NCI-H345 treated with DMSO at 0.1 percent for 48 hours (cell line): ENCODE measurements around the gene SYNGR4.

ENCODE experiments used
- DNase-seq: peaks from one replicate; lab custom pipeline; 2025; ENCODE audit not compliant: unreplicated experiment; lab: John Stamatoyannopoulos, UW

SYNGR4 gene

DNA sequence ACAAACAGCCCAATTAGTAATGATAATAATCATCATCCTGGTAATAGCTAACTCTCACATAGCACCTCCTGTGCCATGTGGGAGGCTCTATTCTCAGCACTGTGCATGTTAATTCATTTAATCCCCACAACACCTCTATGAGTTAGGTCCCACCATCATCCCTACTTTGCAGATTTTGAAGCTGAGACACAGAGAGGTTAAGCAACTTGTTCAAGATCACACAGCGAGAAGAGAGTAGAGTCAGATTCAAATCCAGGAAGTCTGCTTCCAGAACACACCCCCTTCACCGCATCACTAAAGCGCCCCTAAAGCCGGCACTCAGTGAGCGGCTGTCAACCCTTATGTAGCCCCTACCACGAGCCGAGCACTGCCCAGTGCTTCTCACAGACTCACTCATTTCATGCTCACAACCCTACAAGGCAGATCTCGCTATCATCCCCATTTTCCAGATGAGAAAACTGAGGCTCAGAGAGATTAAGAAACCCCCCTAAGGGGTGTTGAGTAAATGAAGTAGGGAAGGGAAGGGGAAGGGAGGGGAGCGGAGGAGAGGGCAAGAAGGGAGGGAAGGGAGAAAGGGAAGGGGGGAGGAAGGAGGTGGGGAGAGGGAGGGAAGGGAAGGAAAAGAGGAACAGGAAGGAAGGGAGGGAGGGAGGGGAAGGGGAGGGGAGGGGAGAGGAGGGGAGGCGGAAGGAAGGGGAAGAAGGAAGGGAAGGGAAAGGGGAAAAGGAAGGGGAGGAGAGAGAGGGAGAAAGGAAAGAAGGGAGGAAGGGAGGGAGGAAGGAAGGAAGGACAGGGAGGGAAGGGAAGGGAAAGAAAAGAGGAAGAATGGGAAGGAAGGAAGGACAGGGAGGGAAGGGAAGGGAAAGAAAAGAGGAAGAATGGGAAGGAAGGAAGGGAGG lies 22.4 kb upstream of the SYNGR4 start:
- DNase-seq: no peak

DNA sequence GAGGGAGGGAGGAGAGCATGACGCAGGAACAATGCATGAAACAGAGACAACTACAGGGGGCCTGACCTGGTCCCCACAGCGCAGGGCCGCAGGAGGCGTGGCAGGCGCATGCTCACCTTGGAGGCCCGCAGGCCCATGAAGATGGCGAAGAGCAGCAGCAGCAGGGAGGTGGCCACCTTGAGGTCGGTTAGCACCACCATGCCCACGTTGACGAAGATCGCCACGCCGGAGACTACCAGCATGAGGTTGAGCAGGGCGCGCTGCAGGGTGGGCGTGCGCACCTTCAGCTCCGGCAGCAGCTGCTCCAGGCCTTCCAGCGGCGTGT lies 21.8 kb upstream of the SYNGR4 start:
- no peak for DNase-seq

DNA sequence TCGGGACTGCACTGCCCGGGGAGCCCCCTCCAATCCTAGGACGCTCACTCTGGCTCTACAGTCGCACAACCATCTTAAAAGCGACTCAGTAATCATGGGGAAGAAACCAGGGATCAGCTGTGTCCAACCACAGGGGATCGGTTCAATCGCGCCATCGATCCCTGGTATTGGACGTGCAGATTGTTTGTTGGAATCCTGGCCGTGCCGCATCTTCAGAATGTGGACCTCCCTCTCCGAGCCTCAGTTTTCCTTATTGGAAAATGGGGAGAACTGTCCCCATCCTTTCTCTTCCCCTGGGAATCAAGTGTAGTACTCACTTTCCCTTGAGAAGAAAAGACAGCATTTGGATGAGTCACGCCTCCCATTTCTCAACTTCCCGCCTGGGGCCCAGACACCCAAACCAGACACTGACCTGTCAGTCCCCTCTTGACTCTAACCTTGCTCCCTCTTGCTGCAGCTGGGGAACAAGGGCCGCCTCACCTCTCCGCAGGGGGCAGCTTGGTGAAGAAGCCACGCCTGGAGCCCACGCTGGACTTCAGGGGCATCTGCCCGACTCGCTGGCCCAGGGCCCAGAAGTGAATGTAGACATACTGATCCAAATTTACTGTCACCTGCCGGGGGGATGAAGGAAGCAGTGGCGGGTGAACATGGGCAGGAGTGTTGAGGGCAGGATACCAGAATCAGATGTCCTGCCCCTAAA lies 21.2 kb upstream of the SYNGR4 start:
- DNase-seq: no peak

DNA sequence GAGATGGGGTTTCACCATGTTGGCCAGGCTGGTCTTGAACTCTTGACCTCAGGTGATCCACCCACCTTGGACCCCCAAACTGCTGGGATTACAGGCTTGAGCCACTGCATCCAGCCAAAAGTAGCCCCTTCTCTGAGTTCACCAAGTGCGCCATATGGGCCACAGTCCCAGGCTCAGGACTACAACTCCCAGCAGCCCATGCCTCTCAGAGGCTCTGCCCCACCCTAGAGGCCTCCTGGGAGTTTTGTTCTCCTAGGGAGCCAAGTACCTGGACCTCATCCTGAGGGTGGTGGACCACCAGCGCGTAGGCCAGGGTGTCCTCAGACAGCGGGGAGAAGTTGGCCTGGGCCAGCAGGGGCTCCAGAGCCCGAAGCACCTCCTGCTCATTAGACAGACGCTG lies 19.3 kb upstream of the SYNGR4 start:
- DNase-seq: no peak

DNA sequence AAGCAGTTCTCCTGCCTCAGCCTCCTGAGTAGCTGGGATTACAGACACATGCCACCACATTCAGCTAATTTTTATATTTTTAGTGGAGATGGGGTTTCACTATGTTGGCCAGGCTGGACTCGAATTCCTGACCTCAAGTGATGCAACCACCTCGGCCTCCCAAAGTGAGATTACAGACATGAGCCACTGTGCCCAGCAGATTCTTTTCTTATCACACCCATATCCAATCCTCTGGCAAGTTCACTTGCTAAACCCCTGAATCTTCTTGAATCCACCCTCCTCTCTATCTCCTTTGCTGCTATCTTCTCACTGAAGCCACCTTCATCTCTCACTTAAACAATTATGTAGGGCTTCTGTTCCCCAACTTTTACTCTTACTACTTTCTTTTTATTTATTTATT lies 18.0 kb upstream of the SYNGR4 start:
- DNase-seq: no peak

DNA sequence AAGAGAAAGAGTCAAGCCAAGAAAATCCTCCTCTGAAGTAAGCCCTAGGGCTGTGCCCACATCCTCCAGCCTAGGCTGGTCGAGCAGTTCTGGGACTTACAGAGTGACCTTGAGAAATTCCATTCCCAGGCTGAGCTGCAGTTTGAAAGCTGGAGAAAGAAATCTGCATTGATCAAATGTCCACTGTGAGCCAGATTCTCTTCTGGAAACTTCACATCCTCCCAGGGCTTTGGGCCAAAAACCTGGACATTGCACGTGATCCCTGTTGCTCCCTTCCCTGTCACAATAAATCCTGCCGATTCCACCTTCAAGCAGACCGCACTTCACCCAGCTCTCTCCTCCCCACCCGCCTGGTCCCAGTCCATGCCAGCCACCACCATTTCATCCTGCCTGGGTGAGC lies 16.1 kb upstream of the SYNGR4 start:
- no peak for DNase-seq

DNA sequence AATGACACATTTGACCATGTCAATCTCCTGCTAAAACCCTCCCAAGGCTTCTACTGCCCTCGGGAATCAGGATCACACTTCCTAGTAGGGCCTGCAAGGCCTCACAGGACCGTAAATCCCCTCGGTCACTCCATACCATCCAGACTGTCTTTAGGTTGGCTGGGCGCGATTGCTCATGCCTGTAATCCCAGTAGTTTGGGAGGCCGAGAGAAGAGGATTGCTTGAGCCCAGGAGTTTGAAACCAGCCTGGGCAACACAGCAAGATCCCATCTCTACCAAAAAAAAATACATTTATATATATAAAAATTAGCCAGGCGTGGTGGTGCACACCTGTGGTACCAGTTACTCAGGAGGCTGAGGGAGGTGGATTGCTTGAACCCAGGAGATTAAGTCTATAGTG lies 15.4 kb upstream of the SYNGR4 start:
- no peak for DNase-seq

DNA sequence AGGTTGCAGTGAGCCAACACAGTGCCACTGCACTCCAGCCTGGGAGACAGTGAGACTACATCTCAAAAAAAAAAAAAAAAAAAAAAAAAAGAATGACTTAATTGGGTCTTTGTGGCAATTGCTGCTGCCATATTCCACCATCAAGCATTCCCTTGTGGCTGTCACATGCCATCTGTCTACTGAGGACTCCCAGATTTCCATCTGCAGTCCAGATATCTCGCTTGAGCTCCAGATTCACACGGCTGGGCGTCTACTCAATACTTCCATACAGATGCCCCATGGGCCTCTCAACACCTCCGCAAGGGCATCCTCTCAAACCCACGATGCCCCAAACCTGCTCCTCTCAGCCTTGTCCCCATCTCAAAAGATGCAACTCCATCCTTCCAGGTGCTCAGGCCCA lies 13.3 kb upstream of the SYNGR4 start:
- DNase-seq: no peak

DNA sequence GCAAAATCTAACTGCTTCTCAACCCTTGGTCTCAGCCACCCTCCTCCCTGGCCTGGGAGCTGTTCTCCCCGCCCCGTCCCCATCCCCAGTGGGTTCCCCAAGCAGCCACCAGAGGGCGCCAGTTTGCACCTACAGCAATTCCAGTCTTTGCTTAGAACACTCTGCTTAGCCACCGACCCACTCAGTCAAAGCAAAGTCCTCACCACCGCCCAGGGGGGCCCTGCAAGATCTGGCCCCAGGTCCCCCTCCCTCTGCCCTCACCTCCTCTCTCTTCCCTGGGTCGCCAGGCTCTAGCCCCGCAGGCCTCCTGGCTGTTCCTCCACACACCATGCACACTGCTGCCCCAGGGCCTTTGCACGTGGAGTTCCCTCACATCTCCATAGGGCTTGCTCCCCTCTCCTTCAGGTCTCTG lies 12.8 kb upstream of the SYNGR4 start:
- no peak for DNase-seq

DNA sequence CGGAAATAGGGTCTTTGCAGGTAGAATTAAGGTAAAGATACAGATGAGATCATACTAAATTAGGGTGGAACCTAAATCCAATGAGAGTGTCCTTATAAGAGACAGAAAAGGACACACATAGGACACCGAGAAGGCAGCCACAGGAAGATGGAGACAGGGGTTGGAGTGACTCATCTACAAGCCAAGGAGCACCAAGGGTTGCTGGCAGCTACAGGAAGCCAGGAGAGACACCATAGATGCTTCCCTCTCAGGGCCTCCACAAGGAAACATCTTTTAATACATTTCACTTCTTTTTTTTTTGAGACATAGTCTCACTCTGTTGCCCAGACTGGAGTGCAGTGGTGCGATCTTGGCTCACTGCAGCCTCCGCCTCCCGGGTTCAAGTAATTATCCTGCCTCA lies 10.5 kb upstream of the SYNGR4 start:
- no peak for DNase-seq

DNA sequence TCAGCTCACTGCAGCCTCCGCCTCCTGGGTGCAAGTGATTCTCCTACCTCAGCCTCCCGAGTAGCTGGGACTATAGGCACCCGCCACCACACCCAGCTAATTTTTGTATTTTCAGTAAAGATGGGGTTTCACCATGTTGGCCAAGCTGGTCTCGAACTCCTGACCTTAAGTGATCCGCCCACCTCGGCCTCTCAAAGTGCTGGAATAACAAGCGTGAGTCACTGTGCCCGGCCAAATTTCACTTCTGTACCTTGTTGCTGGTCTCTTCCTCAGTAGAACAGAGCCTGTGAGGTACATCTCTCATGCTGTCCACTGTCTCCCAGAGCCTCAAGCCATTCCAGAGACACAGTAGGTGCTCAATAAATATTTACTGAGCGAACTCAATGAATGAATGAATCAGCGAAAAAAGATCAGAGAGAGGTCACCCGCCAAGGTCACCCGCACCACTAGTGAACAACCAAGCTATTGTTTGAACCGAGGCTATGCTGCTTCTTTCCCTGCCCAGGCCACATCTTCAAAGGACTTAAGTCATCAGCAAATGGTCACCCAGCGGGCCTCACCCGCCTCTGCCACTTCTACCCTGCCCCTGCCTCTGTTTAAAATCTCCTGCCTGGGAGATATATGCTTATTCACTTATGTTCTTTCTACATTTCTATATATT lies 9.7 kb upstream of the SYNGR4 start:
- no peak for DNase-seq

DNA sequence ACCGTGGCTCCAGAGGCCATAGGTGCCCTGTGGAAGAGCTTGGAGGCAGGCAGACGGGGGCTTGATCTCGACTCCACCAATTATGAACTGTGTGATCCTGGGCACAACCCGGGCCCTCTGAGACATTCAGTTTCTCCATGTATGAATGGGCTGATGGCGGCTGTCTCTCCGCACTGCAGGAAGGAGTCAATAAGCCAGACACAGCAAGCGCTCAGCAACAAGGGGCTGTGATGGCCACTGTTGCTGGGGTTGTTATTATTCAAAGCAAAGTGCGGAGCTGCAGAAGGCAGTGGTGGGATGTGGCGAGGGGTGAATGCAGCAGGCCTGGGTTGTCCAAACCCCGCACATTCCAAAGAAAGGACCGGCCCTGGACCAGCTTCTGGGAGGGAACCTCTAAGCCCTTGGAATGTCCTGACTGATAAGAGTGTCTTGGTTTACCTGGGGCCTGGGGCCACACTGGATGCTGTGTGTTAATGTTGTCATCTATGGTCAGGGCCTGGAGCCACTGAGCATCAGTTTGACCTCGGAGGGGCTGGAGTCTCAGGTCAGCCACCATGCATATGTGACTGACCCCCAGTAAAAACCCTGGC lies 8.7 kb upstream of the SYNGR4 start:
- DNase-seq: no peak

DNA sequence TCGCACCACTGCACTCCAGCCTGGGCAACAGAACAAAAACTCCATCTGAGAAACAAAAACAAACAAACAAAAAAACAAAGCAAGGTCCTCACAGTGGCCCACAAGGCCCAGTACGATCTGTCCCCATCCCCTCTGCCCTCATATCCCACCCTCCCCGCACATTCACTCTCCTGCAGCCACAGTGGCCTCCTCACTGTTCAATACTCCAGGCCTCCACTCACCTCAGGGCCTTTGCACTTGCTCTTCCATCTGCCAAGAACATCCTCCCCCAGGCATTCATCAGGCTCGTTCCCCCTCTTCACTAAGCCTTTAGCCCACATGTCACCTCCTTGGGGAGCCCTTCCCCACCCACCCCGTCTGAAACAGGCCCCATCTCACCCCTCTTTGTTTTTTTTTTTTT lies 5.0 kb upstream of the SYNGR4 start:
- DNase-seq: no peak

DNA sequence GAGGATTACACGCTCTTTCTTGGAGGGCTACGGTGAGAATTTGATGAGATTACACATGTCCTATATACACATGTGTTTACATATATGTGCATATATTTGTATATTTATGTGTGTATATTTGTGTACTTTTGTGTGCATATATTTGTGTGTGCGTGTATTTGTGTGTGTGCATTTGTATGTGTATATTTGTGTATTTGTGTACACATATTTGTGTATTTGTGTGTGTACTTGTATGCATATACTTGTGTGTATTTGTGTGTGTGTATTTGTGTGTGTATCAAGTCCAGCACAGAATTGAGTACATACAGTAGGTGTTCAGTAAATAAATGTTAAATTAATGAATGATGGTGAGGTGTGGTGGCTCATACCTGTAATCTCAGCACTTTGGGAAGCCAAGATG lies 2.3 kb upstream of the SYNGR4 start:
- no peak for DNase-seq

DNA sequence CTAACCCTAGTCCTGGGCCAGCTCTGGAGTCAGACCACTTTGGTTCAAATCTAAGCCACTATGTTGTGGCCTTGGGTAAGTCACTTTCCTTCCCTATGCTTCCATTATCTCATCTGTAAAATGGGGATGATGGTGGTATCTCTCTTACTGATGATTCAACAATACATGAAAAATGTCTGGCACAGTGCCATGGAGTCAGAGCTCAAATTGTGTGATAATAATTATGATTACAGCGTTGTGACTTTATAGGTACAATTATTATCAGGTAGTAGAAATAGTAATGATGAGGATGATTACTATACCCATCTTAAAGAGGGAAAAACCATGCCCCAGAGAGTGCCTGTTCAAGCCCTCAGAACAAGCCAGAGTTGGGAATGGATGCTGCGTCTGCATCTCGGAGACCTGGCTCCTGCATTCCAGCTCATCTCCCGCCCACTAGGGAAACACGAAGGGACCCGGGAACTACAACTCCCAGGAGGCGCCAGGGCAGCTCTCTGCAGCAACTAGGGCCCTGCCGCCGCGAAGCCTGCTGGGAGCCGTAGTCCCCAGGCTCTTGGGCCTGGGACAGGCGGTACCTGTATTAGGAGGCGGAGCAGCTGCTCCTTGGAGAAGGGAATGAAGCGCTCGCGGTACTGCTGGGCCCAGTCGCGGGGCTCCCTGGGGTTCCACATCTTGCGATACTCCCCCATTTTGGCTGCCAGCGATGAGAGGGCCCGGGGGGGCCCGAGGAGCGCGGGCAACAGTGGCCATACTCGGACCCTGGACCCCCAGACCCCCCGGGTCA lies 1.3 kb upstream of the SYNGR4 start:
- DNase-seq: peak; percentile 88

DNA sequence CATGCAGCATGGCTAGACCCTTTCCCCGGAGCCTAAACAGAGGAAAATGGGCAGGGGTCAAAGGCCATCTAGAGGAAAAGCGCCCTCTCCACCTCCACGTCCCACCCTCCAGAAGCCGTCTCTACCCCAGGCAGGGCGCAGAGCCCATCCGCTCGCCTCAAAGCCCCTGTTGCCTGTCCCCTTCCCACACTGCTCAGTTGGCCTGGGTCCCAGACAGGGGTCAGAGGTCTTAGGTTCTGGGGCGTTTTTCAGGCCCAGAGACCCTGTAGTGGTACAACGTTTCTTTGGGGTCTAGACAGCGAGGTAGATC lies 712 bp upstream of the SYNGR4 start:
- no peak for DNase-seq

DNA sequence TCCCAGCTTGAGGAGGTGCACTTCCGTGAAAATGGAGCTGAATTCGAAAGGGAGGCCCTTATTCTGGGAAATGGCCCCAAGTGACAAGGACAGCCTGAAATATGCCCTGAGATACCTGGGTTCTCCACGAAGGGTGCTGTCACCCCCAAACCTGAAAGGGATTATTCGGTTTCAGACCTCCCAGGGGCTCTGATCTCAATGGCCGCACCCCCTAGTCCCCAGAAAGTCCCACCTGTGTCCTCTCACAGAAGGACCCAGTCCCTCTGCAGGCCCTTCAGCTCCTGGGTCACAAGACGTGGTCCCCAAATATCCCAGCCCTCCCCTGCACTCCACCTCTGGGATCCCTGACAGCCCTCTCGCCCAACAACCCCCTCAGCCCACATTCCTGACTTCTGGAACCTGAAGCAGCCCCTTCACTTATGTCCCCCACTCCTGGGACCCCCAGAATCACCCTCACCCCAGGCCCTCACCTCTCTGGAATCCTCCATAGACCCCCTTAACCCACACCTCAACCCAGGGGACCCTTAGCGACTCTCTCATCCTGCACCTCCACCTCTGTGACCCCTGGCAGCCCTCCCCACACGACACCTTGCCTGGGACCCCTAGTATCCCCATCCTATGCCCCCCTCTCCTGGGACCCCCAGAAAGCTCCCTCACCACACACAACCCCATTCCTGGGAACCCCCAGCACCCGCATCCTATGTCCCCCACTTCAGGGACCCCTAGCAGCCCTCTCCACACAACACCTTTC lies 606 bp downstream of the SYNGR4 start:
- DNase-seq: no peak

DNA sequence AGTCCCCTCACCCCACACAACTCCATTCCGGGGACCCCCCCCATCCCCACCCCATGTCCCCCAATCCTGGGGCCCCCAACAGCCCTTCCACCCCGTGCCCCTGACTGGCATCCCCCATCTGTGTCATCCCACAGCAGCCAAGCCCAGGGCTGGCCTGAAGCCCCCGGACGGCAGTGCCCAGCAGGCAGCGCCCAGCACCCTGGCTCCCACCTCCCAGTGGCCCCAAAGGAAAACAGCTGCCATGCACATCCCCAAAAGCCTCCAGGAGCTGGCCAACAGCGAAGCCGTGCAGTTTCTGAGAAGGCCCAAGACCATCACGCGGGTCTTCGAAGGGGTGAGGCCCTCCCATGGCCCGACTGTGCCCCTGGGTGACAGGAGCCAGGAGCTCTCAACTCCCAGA lies 1.4 kb downstream of the SYNGR4 start:
- no peak for DNase-seq

DNA sequence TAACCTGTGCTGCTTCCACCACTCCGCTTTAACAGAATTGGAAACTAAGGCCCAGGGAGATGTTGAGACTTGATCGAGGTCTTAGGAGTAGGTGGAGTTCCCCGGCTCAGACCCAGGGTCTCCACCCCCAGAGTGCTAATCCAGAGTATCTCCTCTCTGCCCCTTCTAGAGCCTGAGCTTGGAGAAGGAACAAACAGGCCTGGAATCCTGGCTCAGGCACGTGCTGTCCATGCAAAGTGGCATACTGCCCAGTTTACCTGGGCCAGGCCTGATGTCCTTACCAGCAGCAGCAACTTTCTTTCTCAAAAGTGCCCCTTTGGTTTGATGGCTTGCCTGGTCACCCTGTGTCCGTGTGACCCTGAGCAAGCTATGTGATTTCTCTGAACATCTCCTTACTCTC lies 3.7 kb downstream of the SYNGR4 start:
- no peak for DNase-seq

DNA sequence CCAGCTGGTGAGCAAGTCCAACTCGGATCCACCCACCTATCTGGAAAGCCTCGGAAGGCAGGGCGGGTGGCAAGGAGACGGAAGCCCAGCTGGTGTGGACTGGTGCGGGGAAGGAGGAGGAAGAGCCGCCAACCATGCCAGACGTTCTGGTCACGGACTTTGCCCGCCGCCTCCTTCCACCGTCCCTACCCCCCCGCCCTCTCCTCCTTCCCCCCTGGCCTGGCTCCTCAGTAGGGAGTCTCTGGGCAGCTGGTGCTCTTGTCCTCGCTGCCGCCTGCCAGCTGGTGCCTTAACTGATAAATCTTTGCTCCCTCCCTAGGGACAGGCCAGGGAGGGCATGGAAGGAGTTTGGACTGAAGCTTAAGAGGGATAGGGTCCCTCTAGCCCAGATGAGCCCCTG lies 4.8 kb downstream of the SYNGR4 start:
- DNase-seq: no peak

DNA sequence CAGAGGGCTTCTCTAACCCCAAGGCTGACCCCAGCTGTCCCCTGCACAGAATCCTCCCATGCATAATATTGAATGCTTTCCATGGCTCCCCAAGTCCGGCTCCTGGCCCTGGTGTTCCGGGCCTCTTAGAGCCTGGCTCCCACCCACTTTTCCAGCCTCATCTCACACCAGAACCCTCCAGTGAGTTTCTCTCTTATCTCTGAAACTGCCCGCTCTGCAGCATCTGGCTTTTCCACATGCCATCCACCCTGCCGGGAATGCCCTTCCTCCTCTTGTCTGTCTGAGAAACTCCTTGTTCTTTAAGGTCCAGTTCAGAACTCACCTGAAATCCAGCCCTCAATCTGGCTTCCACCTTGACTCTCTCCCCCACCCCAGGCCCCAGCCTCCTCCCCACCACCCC lies 6.8 kb downstream of the SYNGR4 start:
- DNase-seq: no peak
